Type B pancreatic cell (in vitro differentiated cells): ENCODE measurements around the gene GRIK4. TPM values are rescaled to one million over a fixed set of nuclear protein-coding genes. Genes with fewer than 3 reads are reported as not detected.

ENCODE experiments used
- DNase-seq: peaks from one replicate; pipeline ENCODE4 v3.0.0; 2021; ENCODE audit warnings: mixed read lengths; ENCODE audit not compliant: unreplicated experiment; ENCODE audit errors: extremely low spot score
- H3K27ac Mint-ChIP-seq: 2 replicates; pipeline ENCODE4 v1.8.0; 2021; ENCODE audit warnings: mild to moderate bottlenecking, mixed read lengths
- H3K27me3 Mint-ChIP-seq: 2 replicates; pipeline ENCODE4 v1.8.0; 2021; ENCODE audit warnings: mixed read lengths
- H3K36me3 Mint-ChIP-seq: 2 replicates; pipeline ENCODE4 v1.8.0; 2021; ENCODE audit warnings: mixed read lengths
- H3K4me1 Mint-ChIP-seq: one replicate; pipeline ENCODE4 v1.8.0; 2021; ENCODE audit warnings: mixed read lengths; ENCODE audit not compliant: unreplicated experiment
- H3K4me3 Mint-ChIP-seq: 2 replicates; pipeline ENCODE4 v1.8.0; 2021; ENCODE audit warnings: mild to moderate bottlenecking, mixed read lengths
- H3K9me3 Mint-ChIP-seq: 2 replicates; pipeline ENCODE4 v1.8.0; 2021; ENCODE audit warnings: mixed read lengths
- CTCF ChIP-seq: fragments of 200-600 bp; sonication (generic); conservative IDR thresholded peaks from 2 replicates; pipeline ENCODE4 v1.5.0; 2021; ENCODE audit warnings: antibody characterized with exemption, mild to moderate bottlenecking
- total RNA-seq: library from RNA; stranded (reverse); gene quantifications from 2 replicates; pipeline ENCODE4 v1.2.1, GENCODE V29; 2021; ENCODE audit warnings: low replicate concordance

GRIK4 gene
- total RNA-seq, 1 donor from 2014 or later, result 0.72 TPM

GRCh38 chr11:120703358-120704152, 192.0 kb downstream of the GRIK4 start:
- Mint-ChIP-seq H3K27me3 (no peaks in the 10 kb centered on the region), H3K4me3 (no peak overlapping the region), H3K9me3 (peaks cover 7% of the 10 kb centered on the region), H3K27ac (no peak overlapping the region), H3K4me1 (no peaks in the 10 kb centered on the region), H3K36me3 (no peaks in the 10 kb centered on the region)
- TF ChIP-seq CTCF, result no peak
- no peak for DNase-seq

GRCh38 chr11:120704256-120704750, 192.8 kb downstream of the GRIK4 start:
- H3K27ac Mint-ChIP-seq, result no peak overlapping the region
- H3K4me1 Mint-ChIP-seq, result no peaks in the 10 kb centered on the region
- H3K27me3 Mint-ChIP-seq, result no peaks in the 10 kb centered on the region
- H3K36me3 Mint-ChIP-seq, result no peaks in the 10 kb centered on the region
- no peak for DNase-seq
- TF ChIP-seq CTCF, result no peak
- H3K4me3 Mint-ChIP-seq, result no peak overlapping the region
- H3K9me3 Mint-ChIP-seq, result peaks cover 7% of the 10 kb centered on the region

- no peak for TF ChIP-seq CTCF
- Mint-ChIP-seq H3K27me3 (no peaks in the 10 kb centered on the region), H3K4me1 (peaks cover 16% of the 10 kb centered on the region), H3K4me3 (no peak overlapping the region), H3K9me3 (peaks cover 7% of the 10 kb centered on the region), H3K27ac (no peak overlapping the region), H3K36me3 (no peaks in the 10 kb centered on the region)
- no peak for DNase-seq
Measured at GRCh38 chr11:120706257-120706656, 194.7 kb downstream of the GRIK4 start.

GRCh38 chr11:120707098-120707497, 195.6 kb downstream of the GRIK4 start:
- Mint-ChIP-seq H3K4me3 (no peak overlapping the region), H3K36me3 (no peaks in the 10 kb centered on the region), H3K27ac (no peak overlapping the region), H3K27me3 (no peaks in the 10 kb centered on the region), H3K9me3 (peaks cover 7% of the 10 kb centered on the region), H3K4me1 (peaks cover 17% of the 10 kb centered on the region)
- TF ChIP-seq CTCF, result no peak
- DNase-seq, result no peak

- peaks cover 7% of the 10 kb centered on the region for H3K9me3 Mint-ChIP-seq
- H3K4me3 Mint-ChIP-seq, result no peak overlapping the region
- no peak for DNase-seq
- no peaks in the 10 kb centered on the region for H3K36me3 Mint-ChIP-seq
- H3K27me3 Mint-ChIP-seq, result no peaks in the 10 kb centered on the region
- H3K4me1 Mint-ChIP-seq, result peaks cover 19% of the 10 kb centered on the region
- no peak for TF ChIP-seq CTCF
- H3K27ac Mint-ChIP-seq, result no peak overlapping the region
Measured at GRCh38 chr11:120707663-120708062, 196.1 kb downstream of the GRIK4 start.
